ENCODE measurements around the gene ARGFX.

ARGFX gene

DNA sequence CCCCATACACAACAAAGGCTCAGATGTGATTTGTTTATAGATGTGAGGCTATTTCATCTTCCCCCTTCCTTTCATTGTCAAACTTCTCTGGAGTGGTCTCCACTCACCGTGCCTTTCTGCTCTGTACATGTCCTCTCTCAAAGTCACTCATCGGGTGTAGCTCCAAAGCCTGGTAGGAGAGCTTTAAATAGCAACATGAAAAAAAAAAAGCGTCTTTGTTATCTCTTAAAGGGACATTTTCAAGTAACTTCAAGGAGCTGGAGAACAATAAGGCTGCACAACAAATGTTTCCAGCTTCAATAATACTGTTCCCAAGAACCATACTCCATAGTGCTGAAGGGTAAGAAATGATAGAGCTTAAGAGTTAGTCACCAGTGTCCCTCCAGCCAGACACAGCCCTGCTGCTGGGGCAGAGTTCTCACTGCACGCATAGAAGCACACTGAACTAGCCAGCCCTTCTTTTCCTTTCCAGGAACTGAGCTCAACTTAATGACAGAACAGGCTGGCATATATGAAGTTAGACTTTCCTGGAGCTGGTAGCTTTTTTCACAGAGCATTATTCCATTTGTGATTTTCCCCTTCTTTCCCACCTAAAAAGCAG is 33.6 kb downstream of the ARGFX start:
- DNase-seq = no peak

DNA sequence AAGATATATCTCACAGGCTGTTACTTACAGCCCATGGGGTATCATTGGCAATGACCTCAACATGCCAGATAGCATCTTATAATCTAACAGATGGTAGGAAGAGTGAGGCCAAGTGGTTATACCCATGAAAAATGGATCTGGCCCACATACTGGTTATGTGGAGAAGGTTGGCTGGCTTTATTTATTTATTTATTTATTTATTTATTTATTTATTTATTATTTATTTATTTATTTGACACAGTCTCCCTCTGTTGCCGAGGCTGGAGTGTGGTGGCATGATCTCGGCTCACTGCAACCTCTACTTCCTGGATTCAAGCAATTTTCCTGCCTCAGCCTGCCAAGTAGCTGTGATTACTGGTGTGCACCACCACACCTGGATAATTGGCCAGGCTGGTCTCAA is 37.0 kb downstream of the ARGFX start:
- DNase-seq = no peak

DNA sequence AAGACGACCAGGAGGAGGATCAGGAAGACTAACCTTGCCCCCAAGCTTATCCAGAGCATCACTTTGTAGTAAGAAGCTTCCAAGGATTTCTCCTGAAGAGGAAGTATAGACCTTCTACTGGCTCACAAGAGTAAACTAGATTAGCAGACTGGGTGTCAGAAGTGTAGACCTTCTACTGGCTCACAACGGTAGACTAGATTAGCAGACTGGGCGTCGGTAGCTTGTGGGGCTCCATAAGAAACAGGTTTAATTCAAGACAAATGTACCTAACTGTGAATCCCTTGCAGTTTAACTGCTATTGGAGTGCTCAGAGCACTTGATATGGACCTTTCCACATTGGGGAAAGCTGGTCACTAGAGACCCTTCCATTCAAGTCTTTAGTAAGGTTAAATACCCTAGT is 38.4 kb downstream of the ARGFX start:
- no peak for DNase-seq
